GM19438 (cell line): Measurements from ENCODE around the gene PDE1A.

Experiments used
- ATAC-seq: cut with Tn5 transposase; IDR thresholded peaks from one replicate; pipeline ENCODE4 v1.9.1; 2021; ENCODE audit warnings: low read depth; ENCODE audit not compliant: unreplicated experiment

PDE1A gene

GRCh38 chr2:182359990-182360662 is 66.7 kb downstream of the PDE1A start:
- ATAC-seq: no peak

GRCh38 chr2:182359027-182359989 is 67.5 kb downstream of the PDE1A start:
- ATAC-seq: no peak

- no peak for ATAC-seq
These were observed 68.2 kb downstream of the PDE1A start for GRCh38 chr2:182358601-182359000.

- no peak for ATAC-seq
These were observed 71.0 kb downstream of the PDE1A start for GRCh38 chr2:182355815-182356214.

GRCh38 chr2:182351427-182351826 is 75.4 kb downstream of the PDE1A start:
- no peak for ATAC-seq

- ATAC-seq: no peak
These were observed 77.6 kb downstream of the PDE1A start for GRCh38 chr2:182349268-182349667.

- ATAC-seq: no peak
These were observed 81.5 kb downstream of the PDE1A start for GRCh38 chr2:182345384-182345783.

- no peak for ATAC-seq
These were observed 96.2 kb downstream of the PDE1A start for GRCh38 chr2:182330451-182331305.

- ATAC-seq: no peak
These were observed 102.2 kb downstream of the PDE1A start for GRCh38 chr2:182324665-182325064.

- ATAC-seq: no peak
These were observed 105.7 kb downstream of the PDE1A start for GRCh38 chr2:182321096-182321495.

- ATAC-seq: no peak
These were observed 107.0 kb downstream of the PDE1A start for GRCh38 chr2:182319556-182320505.

GRCh38 chr2:182318466-182319220 is 108.2 kb downstream of the PDE1A start:
- ATAC-seq: no peak

- ATAC-seq: no peak
These were observed 109.9 kb downstream of the PDE1A start for GRCh38 chr2:182316950-182317349.

- ATAC-seq: no peak
These were observed 123.9 kb downstream of the PDE1A start for GRCh38 chr2:182302972-182303371.

GRCh38 chr2:182302174-182302573 is 124.7 kb downstream of the PDE1A start:
- ATAC-seq: no peak

- ATAC-seq: no peak
These were observed 125.7 kb downstream of the PDE1A start for GRCh38 chr2:182301093-182301492.

- no peak for ATAC-seq
These were observed 126.2 kb downstream of the PDE1A start for GRCh38 chr2:182300608-182301007.

- no peak for ATAC-seq
These were observed 127.2 kb downstream of the PDE1A start for GRCh38 chr2:182299632-182300031.

- ATAC-seq: no peak
These were observed 128.4 kb downstream of the PDE1A start for GRCh38 chr2:182298456-182298855.
